Measurements from ENCODE around the gene SLC6A20. TPM values are rescaled to one million over a fixed set of nuclear protein-coding genes. Genes with fewer than 3 reads are reported as not detected.

The SLC6A20 gene
- total RNA-seq, 4 donors from 2014 or later = 62.9 to 106 (median 88.3) TPM; not detected in 1

- no peak overlapping the region for H3K4me3 ChIP-seq
- no peaks in the 10 kb centered on the region for H3K4me1 ChIP-seq
- peak overlapping the region in 1 of 4 donors; percentile 1 for H3K27ac ChIP-seq
- no peaks in the 10 kb centered on the region for H3K9me3 ChIP-seq
- no peaks in the 10 kb centered on the region for H3K27me3 ChIP-seq
- TF ChIP-seq CTCF (IDR thresholded peaks at IDR 0.05) = no peak
- TF ChIP-seq POLR2A (IDR thresholded peaks at IDR 0.05) = no peak
- DNase-seq = no peak
- H3K36me3 ChIP-seq = peaks cover 0 to 54% (median 0%) of the 10 kb centered on the region in 3 donors
Measured at GRCh38 chr3:45705839-45706808, 90.2 kb downstream of the SLC6A20 start.

Small RNA genes within 50 kb of the gene (small RNA-seq; reads per million reads assigned to genes)
- gene RN7SL145P = 0 to 0.06 reads per million in 2 donors

Other genes with a start within 250 kb of the SLC6A20 start
- 10 to 100 TPM; 19.0 to 41.8 (median 27.8) TPM for gene LIMD1, start 201.8 kb downstream of the SLC6A20 start, total RNA-seq
- 10 to 100 TPM; 42.0 to 79.2 (median 59.2) TPM for gene SACM1L, start 107.1 kb downstream of the SLC6A20 start, total RNA-seq
- gene LZTFL1, start 45.6 kb upstream of the SLC6A20 start, total RNA-seq = 10 to 100 TPM in 2 of 4 donors, 1 to 10 TPM in 2; 4.9 to 30.5 (median 9.9) TPM
- gene CCR9, start 90.0 kb upstream of the SLC6A20 start, total RNA-seq = 1 to 10 TPM; 2.1 to 7.4 (median 3.7) TPM
- 1 to 10 TPM in 3 of 4 donors, not detected in 1; 1.7 to 3.6 (median 2.5) TPM for gene CXCR6, start 146.9 kb upstream of the SLC6A20 start, total RNA-seq
- gene FYCO1, start 199.3 kb upstream of the SLC6A20 start, total RNA-seq = 10 to 100 TPM; 35.8 to 51.2 (median 43.8) TPM
- not detected for gene XCR1, start 230.9 kb upstream of the SLC6A20 start, total RNA-seq

Measured in Peyer's patch (tissue), 4 donors.